Measurements from ENCODE around the gene NLRP6.
"Not testable (repeated sequence)": the region's sequence is repeated elsewhere in the genome, so short reads cannot be mapped to it uniquely, and the experiment has no call there.

Gene NLRP6

DNA sequence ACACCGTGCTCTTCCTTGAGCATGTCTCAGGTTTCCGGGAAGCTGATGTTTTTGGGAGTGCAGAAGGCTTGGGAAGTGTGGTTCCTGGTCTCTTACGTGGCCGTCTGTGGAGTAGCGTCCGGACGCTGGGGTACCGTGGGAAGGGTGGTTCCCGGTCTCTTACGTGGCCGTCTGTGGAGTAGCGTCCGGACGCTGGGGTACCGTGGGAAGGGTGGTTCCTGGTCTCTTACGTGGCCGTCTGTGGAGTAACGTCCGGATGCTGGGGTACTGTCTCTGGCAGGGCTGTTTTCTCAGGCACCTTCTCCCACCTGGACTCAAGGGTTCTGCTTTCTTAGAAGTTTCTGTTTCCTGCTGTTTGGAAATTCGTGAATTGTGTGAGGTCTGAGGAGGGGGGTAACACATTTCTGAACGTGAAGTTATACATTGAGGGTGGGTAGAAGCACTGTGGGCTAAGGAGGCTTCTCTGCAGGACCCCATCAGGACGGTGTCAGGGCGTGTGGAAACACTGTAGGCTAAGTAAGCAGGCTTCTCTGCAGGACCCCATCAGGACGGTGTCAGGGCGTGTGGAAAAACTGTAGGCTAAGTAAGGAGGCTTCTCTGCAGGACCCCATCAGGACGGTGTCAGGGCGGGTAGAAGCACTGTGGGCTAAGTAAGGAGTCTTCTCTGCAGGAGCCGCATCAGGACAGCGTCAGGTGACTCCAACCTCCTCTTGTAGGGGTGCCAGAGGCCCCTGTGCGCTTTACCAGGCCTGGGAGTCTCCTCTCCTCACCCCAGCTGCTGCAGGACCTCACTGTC lies 47.8 kb downstream of the NLRP6 start:
- no peak for DNase-seq

DNA sequence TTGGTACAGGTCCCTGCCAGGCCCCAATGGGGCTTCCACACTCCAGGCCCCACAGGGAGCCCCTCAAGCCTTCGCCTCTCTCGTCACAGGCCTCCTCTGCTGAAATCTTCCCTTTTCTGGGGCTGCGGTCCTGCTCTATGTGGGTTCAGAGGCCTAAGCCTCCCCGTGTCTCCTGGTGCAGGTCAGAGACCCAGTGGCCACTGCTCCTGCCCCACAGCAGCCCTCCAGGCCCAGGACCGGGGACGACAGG lies 48.3 kb downstream of the NLRP6 start:
- no peak for DNase-seq

DNA sequence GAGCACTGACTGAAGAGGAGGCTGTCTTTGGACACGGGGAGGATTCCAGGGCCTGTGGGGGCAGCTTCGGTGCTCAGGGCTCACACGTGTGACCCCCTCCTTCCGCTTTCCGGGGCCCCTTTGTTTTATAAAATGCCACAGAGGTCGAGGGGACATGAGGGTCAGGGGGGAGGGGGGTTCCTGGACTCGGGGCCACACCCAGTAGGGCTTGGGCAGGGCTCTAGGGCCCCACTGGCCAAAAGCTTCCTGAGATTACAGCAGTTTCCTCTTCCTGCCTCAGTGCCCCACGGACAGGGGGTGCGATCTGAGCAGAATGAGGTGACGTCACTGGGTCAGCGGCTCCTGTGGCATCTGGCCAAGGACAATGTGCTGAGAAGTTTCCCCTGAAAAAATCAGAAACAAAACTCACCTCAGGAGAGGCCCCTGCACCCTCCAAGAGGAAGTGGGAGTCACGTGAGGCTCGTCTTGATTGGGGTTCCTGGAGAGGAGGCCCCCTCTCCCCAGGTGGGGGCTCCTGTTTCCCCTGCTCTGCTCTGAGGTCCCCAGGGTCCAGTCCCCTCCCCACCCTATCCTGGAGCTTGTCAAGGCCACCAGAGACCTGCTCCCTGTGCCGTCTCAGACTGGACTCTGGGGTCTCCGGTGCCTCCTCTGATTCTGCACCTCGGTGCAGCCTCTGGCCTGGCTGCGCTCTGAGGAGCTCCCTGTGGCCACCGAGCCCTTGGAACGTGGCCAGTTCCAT lies 48.8 kb downstream of the NLRP6 start:
- DNase-seq, result peak; percentile 70 to 83 (median 80)

DNA sequence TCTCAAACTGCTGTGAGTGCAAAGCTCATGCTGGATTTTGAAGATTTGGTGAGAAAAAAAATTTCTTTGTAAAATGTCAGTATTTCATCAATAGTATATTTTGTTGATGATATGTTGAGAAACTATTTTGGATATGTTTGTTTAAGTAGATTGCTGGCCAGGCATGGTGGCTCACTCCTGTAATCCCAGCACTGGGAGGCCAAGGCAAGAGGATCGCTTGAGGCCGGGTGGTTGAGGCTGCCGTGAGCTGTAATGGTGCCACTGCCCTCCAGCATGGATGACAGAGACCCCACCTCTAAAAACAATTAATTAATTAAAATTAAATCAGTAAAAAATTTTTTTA lies 49.3 kb downstream of the NLRP6 start:
- DNase-seq, result no peak

DNA sequence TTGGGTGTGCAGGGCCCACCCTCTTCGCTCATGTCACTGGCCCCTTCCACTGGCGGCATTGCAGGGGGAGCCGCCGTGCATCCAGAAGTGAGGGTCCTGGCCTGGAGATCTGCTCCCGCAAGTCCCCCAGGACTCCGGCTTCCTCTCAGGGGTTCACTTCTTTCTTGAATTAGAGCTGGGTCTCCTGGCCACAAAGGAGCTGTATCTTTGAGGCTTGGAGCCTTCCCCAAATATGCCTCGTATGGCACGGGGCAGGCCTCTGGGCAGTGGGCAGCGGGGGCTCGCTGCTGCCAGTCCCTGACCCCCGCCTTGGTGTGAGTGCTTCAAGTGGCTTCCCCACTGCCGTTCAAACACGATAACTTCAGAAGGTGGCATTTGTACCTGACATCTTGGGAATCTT lies 49.8 kb downstream of the NLRP6 start:
- DNase-seq, result no peak

DNA sequence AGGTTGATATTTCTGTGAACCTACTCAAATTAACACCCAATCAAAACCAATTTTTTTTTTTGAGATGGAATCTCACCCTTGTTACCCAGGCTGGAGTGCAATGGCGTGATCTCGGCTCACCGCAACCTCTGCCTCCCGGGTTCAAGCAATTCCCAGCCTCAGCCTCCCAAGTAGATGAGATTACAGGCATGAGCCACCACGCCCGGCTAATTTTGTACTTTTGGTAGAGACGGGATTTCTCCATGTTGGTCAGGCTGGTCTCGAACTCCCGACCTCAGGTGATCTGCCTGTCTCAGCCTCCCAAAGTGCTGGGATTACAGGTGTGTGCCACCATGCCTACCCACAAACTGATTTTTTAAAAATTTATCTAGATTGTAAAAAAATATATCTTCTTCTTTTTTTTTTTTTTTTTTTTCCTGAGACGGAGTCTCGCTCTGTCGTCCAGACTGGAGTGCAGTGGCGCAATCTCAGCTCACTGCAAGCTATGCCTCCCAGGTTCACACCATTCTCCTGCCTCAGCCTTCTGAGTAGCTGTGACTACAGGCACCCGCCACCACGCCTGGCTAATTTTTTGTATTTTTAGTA lies 50.4 kb downstream of the NLRP6 start:
- not testable (repeated sequence) for DNase-seq

DNA sequence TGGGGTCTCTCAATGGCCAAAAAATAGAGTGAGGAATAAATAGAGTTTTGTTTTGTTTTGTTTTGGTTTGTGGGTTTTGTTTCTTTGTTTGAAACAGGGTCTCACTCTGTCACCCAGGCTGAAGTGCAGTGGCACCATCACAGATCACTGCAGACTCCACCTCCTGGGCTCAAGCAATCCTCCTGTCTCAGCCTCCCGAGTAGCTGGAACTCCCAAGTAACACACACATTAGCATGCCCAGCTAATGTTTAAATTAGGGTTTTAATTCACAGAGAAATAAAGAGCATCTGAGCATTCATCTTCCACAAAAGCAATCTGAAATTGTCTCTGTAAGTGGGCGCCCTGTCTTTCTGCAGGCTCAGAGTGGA lies 51.7 kb downstream of the NLRP6 start:
- no peak for DNase-seq

DNA sequence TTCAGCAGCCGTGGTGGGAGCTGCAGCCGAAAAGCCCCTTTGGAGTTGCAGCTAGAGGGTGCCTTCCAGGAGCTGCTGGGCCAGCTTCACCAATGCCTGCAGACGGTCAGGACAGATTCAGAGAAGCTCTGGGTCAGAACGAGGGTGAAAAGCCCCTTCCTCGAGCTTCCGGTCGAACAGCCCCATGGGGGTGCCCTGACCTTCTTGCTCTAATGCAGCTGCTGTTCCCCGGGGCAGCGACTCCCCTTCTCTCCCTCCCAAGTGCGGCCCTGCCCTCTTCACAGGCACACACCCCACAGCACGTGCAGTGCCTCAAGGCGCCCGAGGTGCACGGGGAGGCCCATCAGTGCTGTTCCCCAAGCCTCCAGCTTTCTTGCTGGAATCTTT lies 52.1 kb downstream of the NLRP6 start:
- DNase-seq, result no peak

DNA sequence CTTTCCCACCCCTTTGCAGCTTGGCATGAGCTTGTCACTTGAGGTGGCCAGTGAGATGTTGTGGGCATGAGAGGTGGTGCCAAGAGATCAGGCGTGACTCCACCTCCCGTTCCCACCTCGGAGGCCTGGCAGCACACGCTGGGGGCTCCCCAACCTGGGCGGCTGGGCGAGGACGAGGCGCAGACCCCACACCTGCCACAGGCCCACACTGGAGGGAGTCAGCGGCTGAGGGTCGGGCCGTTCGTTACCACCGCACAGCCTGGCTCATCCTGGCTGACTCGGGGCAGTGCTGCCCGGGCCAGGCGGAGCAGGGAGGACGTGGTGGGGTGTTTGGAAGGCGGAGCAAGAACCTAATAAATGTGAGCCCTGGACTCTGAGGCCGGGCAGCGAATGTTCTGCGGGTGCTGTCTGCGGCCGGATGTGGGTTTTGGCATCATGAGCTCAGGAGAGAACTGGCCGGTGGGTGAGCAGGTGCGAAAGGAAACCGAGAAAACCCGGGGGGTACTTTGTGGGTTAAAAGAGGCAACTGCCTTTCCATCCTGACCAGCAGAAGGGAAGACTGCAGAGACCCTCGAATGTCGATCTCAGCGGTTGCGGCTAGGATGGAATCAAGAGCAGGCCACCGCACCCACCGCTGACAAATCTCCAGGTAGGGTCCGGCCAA lies 52.6 kb downstream of the NLRP6 start:
- DNase-seq, result no peak

DNA sequence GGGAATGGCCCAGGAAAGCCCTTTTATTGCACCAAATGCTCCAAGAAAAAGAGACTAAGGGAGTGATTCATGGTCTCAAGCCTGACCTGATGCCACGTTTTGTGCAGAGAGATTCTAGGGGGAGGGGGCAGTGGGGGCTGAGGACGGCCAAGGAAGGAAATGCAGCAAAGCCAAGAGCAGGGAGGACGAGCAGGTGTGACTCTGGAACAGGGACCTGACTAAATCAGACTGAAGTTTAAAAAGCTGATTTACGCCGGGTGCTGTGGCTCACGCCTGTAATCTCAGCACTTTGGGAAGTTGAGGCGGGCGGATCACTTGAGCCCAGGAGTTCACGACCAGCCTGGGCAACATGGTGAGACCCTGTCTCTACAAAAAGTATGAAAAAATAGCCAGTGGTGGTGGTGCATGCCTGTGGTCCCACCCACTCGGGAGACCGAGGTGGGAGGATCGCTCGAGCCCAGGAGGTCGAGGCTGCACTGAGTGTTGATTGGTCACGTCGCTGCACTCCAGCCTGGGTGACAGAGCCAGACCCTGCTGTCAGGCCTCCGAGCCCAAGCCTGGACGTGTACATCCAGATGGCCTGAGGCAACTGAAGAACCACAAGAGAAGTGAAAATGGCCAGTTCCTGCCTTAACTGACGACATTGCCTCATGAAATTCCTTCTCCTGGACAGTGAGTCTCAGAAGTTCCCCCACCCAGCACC lies 53.3 kb downstream of the NLRP6 start:
- DNase-seq, result no peak

DNA sequence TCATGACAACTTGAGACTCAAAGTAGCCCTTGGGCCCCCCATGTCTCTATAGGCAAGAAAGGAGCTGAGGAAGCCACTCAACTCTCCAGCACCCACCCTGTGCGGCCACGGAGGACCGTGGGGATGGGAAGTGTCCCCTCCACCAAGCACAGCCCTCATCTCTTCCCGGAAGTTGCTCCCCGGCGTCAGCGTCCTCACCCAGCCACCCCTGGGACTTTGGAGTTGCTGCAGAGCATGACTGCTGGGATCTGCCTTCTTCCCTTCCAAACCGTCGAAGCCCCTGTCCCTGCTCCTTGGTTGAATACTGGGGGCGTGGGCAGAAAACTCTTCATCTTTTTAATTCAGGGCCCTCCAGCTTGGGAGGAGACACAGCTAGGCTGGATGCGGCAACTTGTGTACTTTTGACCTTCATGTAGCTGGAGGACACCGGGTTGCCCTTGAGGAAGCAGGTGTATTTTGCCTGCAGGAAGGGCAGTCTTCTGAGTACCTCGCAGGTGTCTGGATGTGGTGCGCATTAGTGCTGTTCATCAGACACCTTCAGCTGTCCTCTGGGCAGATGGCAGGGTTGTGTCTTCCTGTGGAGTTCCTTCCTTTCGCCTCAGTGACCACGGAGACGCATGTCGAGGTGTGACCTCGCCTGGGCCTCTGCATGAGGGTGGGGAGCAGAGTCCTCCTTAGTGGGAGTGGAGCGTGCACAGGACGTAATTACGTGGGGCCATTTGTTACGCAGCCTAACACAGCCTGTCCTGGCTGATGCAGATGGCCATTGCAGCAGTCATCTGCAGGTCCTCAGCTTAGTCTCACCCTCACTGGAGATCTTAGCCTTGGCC lies 54.7 kb downstream of the NLRP6 start:
- DNase-seq, result no peak

DNA sequence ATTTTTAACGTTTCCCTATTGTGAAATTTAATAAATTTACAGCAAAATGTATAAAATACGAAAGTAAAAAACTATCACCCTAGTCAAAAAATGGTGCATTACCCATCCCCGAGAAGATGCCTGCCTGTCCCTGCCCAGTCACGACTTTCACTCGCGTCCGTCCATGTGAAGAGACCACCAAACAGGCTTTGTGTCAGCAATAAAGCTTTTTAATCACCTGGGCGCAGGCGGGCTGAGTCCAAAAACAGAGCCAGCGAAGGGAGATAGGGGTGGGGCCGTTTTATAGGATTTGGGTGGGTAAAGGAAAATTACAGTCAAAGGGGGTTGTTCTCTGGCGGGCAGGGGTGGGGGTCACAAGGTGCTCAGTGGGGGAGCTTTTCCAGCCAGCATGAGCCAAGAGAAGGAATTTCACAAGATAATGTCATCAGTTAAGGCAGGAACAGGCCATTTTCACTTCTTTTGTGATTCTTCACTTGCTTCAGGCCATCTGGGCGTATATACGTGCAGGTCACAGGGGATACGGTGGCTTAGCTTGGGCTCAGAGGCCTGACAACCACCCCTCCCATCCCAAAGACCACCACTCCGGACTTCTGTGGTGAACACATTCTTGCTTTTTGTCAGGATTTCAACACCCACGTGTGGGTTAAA lies 55.5 kb downstream of the NLRP6 start:
- not testable (repeated sequence) for DNase-seq

DNA sequence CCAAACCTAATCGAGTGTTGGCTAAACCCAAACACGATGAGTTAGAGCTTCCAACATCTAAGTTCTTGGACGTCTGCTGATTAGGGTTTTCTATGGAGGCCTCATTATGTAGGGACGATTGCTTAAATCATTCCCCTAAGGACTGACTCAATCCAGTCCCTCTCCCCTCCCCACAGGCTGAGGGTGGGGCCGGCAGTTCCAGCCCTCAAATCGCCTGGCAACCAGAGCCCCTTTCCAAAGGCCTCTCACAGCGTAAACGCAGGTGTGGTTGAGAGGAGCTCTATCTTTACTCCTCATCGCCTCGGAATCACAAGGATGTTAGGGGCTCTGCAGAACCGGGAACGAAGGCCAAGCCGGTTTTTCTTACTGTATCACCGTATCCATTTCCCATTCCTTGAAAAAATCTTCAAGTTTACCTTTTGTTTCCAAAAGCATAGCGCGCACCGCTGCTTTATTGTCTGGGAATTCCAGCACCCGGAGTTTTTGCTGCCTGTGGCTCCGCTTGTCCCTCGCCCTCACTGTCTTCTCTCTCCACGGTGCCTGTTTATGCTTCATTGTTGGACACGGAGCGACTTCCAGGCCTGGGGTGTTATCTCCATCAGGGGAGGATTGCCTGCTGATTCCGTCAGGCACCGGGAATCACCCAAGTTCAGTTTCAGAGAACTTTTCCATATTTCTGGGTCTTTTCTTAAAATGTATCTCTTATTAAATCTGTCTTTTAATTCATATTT lies 56.2 kb downstream of the NLRP6 start:
- DNase-seq, result no peak
